ENCODE results near the gene OR51D1. TPM values are rescaled to one million over a fixed set of nuclear protein-coding genes. Genes with fewer than 3 reads are reported as not detected.
A peak's percentile ranks its signal among the peaks of the same experiment; 100 is the strongest.

The OR51D1 gene
- polyA plus RNA-seq, 3 donors, result not detected

GRCh38 chr11:4644233-4644632 is 7.0 kb downstream of the OR51D1 start:
- no peak for DNase-seq (ENCODE audit: low read depth in 3 of 3, low spot score in 2 of 3)

- DNase-seq (ENCODE audit: low read depth in 3 of 3, low spot score in 2 of 3), result no peak
These were observed 8.7 kb downstream of the OR51D1 start for GRCh38 chr11:4645974-4646373.

- DNase-seq (ENCODE audit: low read depth in 3 of 3, low spot score in 2 of 3), result no peak
These were observed 10.5 kb downstream of the OR51D1 start for GRCh38 chr11:4647766-4648165.

- no peak for DNase-seq (ENCODE audit: low read depth in 3 of 3, low spot score in 2 of 3)
These were observed 17.5 kb downstream of the OR51D1 start for GRCh38 chr11:4654635-4655369.

GRCh38 chr11:4658629-4659445 is 21.6 kb downstream of the OR51D1 start:
- DNase-seq (ENCODE audit: low read depth in 3 of 3, low spot score in 2 of 3), result no peak

- DNase-seq (ENCODE audit: low read depth in 3 of 3, low spot score in 2 of 3), result no peak
These were observed 25.6 kb downstream of the OR51D1 start for GRCh38 chr11:4662876-4663275.

GRCh38 chr11:4664183-4664582 is 26.9 kb downstream of the OR51D1 start:
- DNase-seq (ENCODE audit: low read depth in 3 of 3, low spot score in 2 of 3), result no peak

GRCh38 chr11:4664786-4665185 is 27.5 kb downstream of the OR51D1 start:
- no peak for DNase-seq (ENCODE audit: low read depth in 3 of 3, low spot score in 2 of 3)

- DNase-seq (ENCODE audit: low read depth in 3 of 3, low spot score in 2 of 3), result no peak
These were observed 28.1 kb downstream of the OR51D1 start for GRCh38 chr11:4665424-4665823.

GRCh38 chr11:4671741-4672140 is 34.5 kb downstream of the OR51D1 start:
- DNase-seq (ENCODE audit: low read depth in 3 of 3, low spot score in 2 of 3), result no peak

GRCh38 chr11:4672470-4672869 is 35.2 kb downstream of the OR51D1 start:
- no peak for DNase-seq (ENCODE audit: low read depth in 3 of 3, low spot score in 2 of 3)

- DNase-seq (ENCODE audit: low read depth in 3 of 3, low spot score in 2 of 3), result no peak
These were observed 36.5 kb downstream of the OR51D1 start for GRCh38 chr11:4673781-4674180.

- peak in 1 of 3 donors; percentile 58 for DNase-seq (ENCODE audit: low read depth in 3 of 3, low spot score in 2 of 3)
These were observed 40.7 kb downstream of the OR51D1 start for GRCh38 chr11:4677948-4678347.

- no peak for DNase-seq (ENCODE audit: low read depth in 3 of 3, low spot score in 2 of 3)
These were observed 43.1 kb downstream of the OR51D1 start for GRCh38 chr11:4680341-4680740.

- DNase-seq (ENCODE audit: low read depth in 3 of 3, low spot score in 2 of 3), result no peak
These were observed 45.5 kb downstream of the OR51D1 start for GRCh38 chr11:4682623-4683419.

- no peak for DNase-seq (ENCODE audit: low read depth in 3 of 3, low spot score in 2 of 3)
These were observed 47.5 kb downstream of the OR51D1 start for GRCh38 chr11:4684631-4685285.

Other genes with a start within 250 kb of the OR51D1 start
- gene TRIM21, start 243.8 kb upstream of the OR51D1 start, polyA plus RNA-seq (ENCODE audit: insufficient read length in 3 of 3), result 10 to 100 TPM; 24.2 to 25.9 (median 24.9) TPM
- not detected for gene OR52K2, start 188.2 kb upstream of the OR51D1 start, polyA plus RNA-seq (ENCODE audit: insufficient read length in 3 of 3)
- under 1 TPM; 0.06 to 0.10 (median 0.07) TPM for gene OR52K1, start 154.8 kb upstream of the OR51D1 start, polyA plus RNA-seq (ENCODE audit: insufficient read length in 3 of 3)
- not detected for gene OR52M1, start 92.3 kb upstream of the OR51D1 start, polyA plus RNA-seq (ENCODE audit: insufficient read length in 3 of 3)
- gene OR52I2, start 55.7 kb upstream of the OR51D1 start, polyA plus RNA-seq (ENCODE audit: insufficient read length in 3 of 3), result under 1 TPM in 1 of 3 donors, not detected in 2; 0.03 TPM
- under 1 TPM in 1 of 3 donors, not detected in 2; 0.12 TPM for gene OR52I1, start 43.4 kb upstream of the OR51D1 start, polyA plus RNA-seq (ENCODE audit: insufficient read length in 3 of 3)
- gene TRIM68, start 29.2 kb upstream of the OR51D1 start, polyA plus RNA-seq (ENCODE audit: insufficient read length in 3 of 3), result 10 to 100 TPM; 20.2 to 22.4 (median 20.3) TPM
- gene OR51E1, start 6.5 kb downstream of the OR51D1 start, polyA plus RNA-seq (ENCODE audit: insufficient read length in 3 of 3), result 1 to 10 TPM; 1.4 to 1.8 (median 1.5) TPM
- under 1 TPM; 0.52 to 0.64 (median 0.53) TPM for gene OR51E2, start 60.4 kb downstream of the OR51D1 start, polyA plus RNA-seq (ENCODE audit: insufficient read length in 3 of 3)
- under 1 TPM; 0.31 to 0.50 (median 0.39) TPM for gene MMP26, start 67.3 kb downstream of the OR51D1 start, polyA plus RNA-seq (ENCODE audit: insufficient read length in 3 of 3)
- not detected for gene OR51F1, start 132.5 kb downstream of the OR51D1 start, polyA plus RNA-seq (ENCODE audit: insufficient read length in 3 of 3)
- not detected for gene OR52R1, start 166.9 kb downstream of the OR51D1 start, polyA plus RNA-seq (ENCODE audit: insufficient read length in 3 of 3)
- not detected for gene OR51F2, start 183.8 kb downstream of the OR51D1 start, polyA plus RNA-seq (ENCODE audit: insufficient read length in 3 of 3)
- gene OR51S1, start 211.7 kb downstream of the OR51D1 start, polyA plus RNA-seq (ENCODE audit: insufficient read length in 3 of 3), result not detected
- not detected for gene OR51T1, start 244.4 kb downstream of the OR51D1 start, polyA plus RNA-seq (ENCODE audit: insufficient read length in 3 of 3)